SJCRH30 (cell line): ENCODE results near the gene DEDD2. TPM values are rescaled to one million over a fixed set of nuclear protein-coding genes. Genes with fewer than 3 reads are reported as not detected.
A peak's percentile ranks its signal among the peaks of the same experiment; 100 is the strongest.
"Not testable (repeated sequence)": the region's sequence is repeated elsewhere in the genome, so short reads cannot be mapped to it uniquely, and the experiment has no call there.

Source experiments
- DNase-seq, 2 experiments: peaks; one replicate each; pipeline ENCODE4 v3.0.0-alpha.2; 2015 to 2020
- H3K27ac ChIP-seq: fragments of 250-450 bp; sonication (Bioruptor Pico); 2 replicates; pipeline ENCODE4 v1.5.1; 2020; ENCODE audit warnings: mild to moderate bottlenecking, moderate library complexity
- H3K27me3 ChIP-seq: fragments of 250-450 bp; sonication (Bioruptor Pico); 2 replicates; pipeline ENCODE4 v1.5.1; 2020; ENCODE audit warnings: mild to moderate bottlenecking, moderate library complexity
- H3K36me3 ChIP-seq: fragments of 250-450 bp; sonication (Bioruptor Pico); 2 replicates; pipeline ENCODE4 v1.5.1; 2020; ENCODE audit warnings: mild to moderate bottlenecking, moderate library complexity
- H3K4me1 ChIP-seq: fragments of 250-450 bp; sonication (Bioruptor Pico); 2 replicates; pipeline ENCODE4 v1.5.1; 2020; ENCODE audit warnings: mild to moderate bottlenecking, moderate library complexity
- H3K4me3 ChIP-seq: fragments of 250-450 bp; sonication (Bioruptor Pico); 2 replicates; pipeline ENCODE4 v1.5.1; 2020; ENCODE audit warnings: mild to moderate bottlenecking, moderate library complexity
- H3K9me3 ChIP-seq: fragments of 250-450 bp; sonication (Bioruptor Pico); replicated peaks from 2 replicates; pipeline ENCODE4 v1.5.1; 2020; ENCODE audit warnings: mild to moderate bottlenecking, moderate library complexity
- total RNA-seq: library from RNA; depleted of rRNA; stranded (reverse); fragments of >200 nt; shearing (Covaris generic); gene quantifications from 2 replicates; pipeline ENCODE4 v1.2.3, GENCODE V29; 2014; rRNA removed

The DEDD2 gene, protein sequence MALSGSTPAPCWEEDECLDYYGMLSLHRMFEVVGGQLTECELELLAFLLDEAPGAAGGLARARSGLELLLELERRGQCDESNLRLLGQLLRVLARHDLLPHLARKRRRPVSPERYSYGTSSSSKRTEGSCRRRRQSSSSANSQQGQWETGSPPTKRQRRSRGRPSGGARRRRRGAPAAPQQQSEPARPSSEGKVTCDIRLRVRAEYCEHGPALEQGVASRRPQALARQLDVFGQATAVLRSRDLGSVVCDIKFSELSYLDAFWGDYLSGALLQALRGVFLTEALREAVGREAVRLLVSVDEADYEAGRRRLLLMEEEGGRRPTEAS
- 16.2 and 18.0 TPM in 2 replicates for total RNA-seq

DNA sequence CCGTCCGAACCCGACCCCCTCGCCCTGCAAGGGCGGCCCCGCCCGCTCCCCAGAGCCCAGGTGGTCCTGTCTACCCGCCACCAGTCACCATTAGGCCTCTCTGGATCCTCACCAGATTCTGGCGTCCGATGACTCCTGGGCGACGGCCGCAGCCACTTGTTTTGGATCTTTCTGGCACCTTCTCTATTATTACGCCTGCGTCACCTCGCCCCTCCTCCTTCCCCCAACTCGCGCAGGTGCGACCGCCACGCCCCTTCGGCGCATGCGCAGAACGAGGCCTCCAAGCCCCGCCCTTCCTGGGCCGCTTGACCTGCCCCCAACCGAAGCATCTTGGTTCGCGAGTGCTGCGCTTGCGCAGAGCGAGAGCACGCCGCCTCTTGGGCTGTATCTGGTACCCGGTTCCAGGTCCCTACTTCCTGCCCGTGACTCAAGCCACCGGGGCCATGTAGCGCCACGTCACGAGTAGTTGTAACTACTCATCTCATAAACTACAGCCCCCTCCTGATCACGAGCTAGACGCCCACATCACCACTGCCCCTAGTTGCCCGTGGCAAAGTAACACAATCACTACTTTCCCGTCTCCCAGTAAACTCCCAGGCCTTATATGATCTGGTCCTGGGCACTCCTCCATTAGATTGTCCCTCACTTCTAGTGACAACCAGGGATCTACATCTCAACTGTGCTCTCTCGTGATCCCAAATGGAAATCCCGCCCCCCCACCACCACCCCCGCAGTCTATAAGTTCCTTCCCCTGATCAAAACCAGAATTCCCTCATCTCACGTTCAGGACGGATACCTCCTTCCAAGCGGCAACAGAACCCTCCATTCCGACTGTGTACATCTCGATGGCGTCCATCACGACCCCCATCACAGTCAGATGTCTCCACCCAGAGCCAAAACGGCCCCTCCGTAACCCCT, at the start of gene DEDD2:
Gene DEDD2, minus strand, starts transcription at position 158 of the 918 bp plus-strand sequence. CDS start 670 bp downstream, outside the sequence.
- Histone ChIP-seq H3K36me3 (0 out of 2 replicates have a peak, but pooled peaks cover 2% of the 10 kb centered on the region), H3K27me3 (no peaks in the 10 kb centered on the region), H3K4me1 (peaks cover 3% of the 10 kb centered on the region; the same call in 1 of the 2 replicates), H3K9me3 (no peaks in the 10 kb centered on the region), H3K4me3 (peak within 1 kb of the TSS; percentile 64), H3K27ac (peak within 1 kb of the TSS; percentile 28; the same call in 1 of the 2 replicates)
- DNase-seq: peak; percentile 95 to 96

DNA sequence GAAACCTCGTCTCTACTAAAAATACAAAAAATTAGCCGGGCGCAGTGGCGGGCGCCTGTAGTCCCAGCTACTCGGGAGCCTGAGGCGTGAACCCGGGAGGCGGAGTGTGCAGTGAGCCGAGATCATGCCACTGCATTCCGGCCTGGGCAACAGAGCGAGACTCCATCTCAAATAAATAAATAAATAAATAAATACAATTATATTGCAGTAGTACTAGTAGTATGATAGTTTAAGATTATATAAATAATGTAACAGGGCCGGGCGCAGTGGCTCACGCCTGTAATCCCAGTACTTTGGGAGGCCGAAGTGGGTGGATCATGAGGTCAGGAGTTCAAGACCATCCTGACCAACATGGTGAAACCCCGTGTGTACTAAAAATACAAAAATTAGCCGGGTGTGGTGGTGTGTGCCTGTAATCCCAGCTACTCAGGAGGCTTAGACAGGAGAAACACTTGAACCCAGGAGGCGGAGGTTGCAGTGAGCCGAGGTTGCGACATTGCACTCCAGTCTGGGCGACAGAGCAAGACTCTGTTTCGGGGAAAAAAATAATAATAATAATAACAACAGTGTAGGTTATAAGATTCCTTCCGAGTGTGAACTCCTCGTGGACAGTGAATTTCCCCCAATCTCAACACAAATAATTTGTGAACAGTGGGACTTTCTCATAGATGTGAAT, 49.6 kb upstream of the DEDD2 start:
- not testable (repeated sequence) for H3K27ac ChIP-seq, H3K4me1 ChIP-seq, H3K27me3 ChIP-seq, H3K36me3 ChIP-seq, H3K4me3 ChIP-seq, H3K9me3 ChIP-seq, DNase-seq

DNA sequence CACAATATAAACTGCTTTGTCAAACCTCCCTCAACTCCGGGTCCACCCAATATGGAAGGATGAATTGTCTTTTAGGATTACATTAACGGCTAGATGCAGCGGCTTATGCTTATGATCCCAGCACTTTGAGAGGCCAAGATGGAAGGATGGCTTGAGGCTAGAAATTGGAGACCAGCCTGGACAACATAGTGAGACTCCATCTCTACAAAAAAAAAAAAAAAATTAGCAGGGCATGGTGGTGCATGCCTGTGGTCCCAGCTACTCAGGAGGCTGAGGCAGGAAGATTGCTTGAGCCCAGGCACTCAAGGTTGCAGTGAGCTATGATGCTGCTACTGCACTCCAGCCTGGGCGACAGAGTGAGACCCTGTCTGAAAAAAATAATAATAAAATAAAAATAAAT, 48.6 kb upstream of the DEDD2 start:
- H3K36me3 ChIP-seq, H3K4me1 ChIP-seq, H3K9me3 ChIP-seq, H3K27me3 ChIP-seq, DNase-seq, H3K4me3 ChIP-seq, H3K27ac ChIP-seq: not testable (repeated sequence)

DNA sequence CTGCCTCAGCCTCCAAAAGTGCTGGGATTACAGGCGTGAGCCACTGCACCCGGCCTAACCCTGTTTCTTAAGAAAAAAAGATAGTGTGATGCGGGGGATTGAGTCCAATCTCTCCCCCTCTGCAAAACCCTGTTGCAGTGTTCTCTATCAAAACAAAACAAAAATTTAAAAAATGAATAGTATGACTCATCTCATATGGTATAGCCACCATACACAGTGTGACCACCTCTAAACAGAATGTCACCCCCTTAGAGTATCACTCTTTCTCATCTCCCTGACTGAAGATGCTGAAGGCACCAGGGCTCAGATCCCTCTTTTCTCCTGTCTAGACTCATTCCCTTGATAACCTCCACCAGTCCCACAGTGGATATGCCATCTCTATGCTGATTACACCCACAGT, 44.3 kb upstream of the DEDD2 start:
- Histone ChIP-seq H3K36me3 (no peaks in the 10 kb centered on the region), H3K4me1 (peaks cover under 1% of the 10 kb centered on the region; the same call in 1 of the 2 replicates), H3K9me3 (no peaks in the 10 kb centered on the region), H3K27ac (no peak overlapping the region), H3K4me3 (no peak overlapping the region), H3K27me3 (no peaks in the 10 kb centered on the region)
- DNase-seq: no peak

DNA sequence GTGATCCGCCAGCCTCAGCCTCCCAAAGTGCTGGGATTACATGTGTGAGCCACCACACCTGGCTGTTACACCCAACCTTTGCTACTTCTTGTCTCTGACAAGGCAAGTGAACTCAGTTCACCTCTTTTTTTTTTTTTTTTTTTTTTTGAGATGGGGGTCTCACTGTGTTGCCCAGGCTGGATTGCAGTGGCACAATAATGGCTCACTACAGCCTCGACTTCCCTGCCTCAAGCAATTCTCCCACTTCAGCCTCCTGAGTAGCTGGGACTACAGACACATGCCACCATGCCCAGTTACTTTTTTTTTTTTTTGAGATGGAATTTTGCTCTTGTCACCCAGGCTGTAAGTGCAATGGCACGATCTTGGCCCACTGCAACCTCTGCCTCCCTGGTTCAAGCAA, 40.4 kb upstream of the DEDD2 start:
- not testable (repeated sequence) for H3K4me3 ChIP-seq, H3K4me1 ChIP-seq, H3K36me3 ChIP-seq, H3K9me3 ChIP-seq, H3K27me3 ChIP-seq, H3K27ac ChIP-seq, DNase-seq

DNA sequence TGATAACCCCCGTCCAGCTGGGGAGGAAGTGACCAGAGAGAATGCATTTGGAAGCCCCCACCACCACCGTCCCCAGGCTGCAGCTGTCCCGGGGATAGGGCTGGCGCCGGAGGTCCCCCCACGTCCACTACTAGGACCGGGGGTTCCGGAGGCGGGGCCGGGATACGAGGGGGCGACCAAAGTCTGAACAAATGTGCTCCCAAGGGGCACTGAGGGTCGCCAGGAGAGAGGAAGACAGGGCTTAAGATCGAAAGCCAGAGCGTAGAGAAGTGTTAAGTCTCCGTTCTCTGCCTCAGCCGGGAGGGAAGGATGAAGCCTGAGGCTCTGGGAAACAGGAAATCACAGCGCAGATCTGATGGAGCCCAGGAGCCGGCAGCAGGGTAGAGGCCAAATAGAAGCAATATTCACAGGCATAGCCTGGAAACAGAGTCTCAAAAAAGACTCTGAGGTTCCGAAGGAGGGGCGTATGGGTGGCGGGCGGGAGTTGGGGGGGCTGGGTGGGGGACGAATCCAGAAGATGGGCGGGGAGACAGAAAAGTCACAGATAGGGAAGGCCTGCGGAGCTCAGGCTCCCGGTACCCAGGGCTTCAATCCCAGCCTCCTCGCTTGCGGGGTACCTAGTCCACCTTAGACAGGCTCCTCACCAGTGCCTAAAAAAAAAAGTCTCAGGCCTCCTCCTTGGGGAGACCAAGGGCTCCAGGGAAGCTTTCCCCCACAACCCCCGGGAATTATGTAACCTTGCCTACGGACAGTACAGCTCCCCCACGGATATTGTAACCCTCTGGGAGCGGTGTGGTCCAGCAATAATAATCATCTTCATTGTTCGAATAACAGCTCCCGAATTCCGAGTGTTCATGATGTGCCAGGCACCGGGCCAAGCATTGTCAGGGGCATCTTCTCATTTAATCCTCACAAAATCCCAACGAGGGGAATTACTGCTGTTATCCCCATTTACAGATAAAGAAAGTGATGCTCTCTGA, 38.6 kb upstream of the DEDD2 start:
- H3K27me3 ChIP-seq: no peaks in the 10 kb centered on the region
- no peaks in the 10 kb centered on the region for H3K36me3 ChIP-seq
- H3K4me3 ChIP-seq: peak overlapping the region; percentile 81
- H3K9me3 ChIP-seq: no peaks in the 10 kb centered on the region
- peaks cover 6% of the 10 kb centered on the region; the same call in 1 of the 2 replicates for H3K4me1 ChIP-seq
- peak overlapping the region; percentile 71 for H3K27ac ChIP-seq
- peak; percentile 66 to 79 for DNase-seq

DNA sequence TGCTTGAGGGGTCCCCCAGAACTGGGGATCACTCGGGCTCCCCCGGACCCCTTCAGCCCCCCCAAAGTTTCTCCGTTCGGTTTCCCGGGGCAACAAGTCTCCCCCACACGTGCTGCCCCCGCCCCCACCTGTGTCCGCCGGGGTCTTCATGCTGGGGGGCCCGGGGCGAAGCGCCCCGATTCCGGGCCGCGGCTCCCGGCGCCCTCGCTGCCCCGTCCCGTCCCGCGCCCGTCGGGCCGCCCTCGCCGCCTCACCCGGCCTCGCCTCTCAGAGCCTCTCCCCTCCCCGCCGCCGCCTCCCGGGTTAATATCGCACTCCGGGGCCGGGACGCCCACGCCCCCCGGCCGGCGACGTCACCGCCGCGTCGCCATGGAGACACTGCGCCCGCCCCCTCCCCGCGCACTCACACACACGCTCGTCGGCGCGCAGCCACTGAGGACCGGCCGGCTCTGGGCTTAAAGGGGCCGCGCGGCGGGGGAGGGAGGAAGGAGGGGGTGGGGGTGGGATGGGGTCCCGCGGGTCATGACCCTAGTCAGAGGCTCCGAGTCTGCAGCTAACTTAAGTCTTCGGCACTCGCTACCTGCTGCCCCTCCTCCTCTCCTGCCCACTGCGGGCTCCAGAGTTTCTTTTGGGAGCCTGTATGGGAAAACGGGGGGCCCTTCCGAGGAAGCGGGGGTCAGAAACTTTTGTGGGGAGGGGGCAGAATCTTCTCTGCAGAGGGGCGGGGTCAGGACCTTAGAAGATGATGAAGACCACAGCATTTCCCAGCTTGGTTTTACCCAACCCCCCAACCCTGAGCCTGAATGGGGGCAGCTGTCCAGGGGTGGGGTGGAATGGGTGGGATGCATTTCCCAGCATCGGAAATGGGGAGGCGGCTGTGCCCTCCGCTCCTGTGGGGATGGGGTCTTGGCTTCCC, 37.6 kb upstream of the DEDD2 start, which contains the start of gene ERF:
Gene ERF, minus strand, starts transcription at position 279 of the 916 bp plus-strand sequence. Its CDS starts 129 bp downstream, at position 150.
- H3K9me3 ChIP-seq: no peaks in the 10 kb centered on the region
- peak within 1 kb of the TSS; percentile 81 for H3K4me3 ChIP-seq
- H3K27me3 ChIP-seq: no peaks in the 10 kb centered on the region
- H3K4me1 ChIP-seq: peaks cover 6% of the 10 kb centered on the region; the same call in 1 of the 2 replicates
- H3K27ac ChIP-seq: peak within 1 kb of the TSS; percentile 71
- DNase-seq: peak; percentile 89 to 91
- H3K36me3 ChIP-seq: peaks cover 1% of the 10 kb centered on the region; the same call in 1 of the 2 replicates

DNA sequence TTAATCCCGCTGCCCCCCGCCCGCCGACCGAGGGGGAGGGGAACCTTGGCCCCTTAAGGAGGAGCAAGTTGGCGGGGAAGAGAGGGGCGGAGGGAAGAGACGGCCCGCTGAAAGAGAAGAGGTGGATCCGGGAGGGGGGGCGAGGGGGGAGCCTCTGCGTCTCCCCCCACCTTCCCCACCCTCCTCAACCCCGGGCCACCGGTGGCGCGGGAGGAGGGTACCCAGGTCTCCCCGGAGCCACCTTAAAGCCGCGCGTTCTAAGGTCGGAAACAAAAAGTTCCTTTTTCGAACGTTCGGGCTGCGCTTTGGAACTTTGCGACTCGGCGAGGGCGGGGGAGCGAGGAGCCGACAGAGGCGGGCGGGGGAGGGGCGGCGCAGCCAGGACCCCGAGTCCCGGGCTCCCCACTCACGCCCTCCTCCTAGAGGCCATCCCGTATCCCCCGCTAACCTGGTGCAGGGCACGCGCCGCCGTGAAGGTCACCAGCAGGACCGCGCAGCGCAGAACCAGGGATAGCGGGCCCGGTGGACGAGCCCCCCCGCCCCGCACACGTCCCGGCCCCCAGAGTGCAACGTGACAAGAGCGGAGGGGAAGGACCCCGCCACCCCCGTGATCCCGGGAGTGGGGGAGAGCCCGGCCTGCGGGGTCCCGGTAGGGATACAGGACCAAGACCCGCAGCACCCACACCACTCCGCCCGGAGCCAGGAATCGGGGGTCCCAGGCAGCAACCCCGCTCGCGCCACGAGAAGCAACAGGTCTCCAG, 36.8 kb upstream of the DEDD2 start:
- Histone ChIP-seq H3K9me3 (no peaks in the 10 kb centered on the region), H3K4me3 (peak overlapping the region; percentile 81), H3K27me3 (no peaks in the 10 kb centered on the region), H3K36me3 (peaks cover 6% of the 10 kb centered on the region), H3K4me1 (peaks cover 6% of the 10 kb centered on the region; the same call in 1 of the 2 replicates), H3K27ac (peak overlapping the region; percentile 62)
- peak; percentile 66 to 72 for DNase-seq

DNA sequence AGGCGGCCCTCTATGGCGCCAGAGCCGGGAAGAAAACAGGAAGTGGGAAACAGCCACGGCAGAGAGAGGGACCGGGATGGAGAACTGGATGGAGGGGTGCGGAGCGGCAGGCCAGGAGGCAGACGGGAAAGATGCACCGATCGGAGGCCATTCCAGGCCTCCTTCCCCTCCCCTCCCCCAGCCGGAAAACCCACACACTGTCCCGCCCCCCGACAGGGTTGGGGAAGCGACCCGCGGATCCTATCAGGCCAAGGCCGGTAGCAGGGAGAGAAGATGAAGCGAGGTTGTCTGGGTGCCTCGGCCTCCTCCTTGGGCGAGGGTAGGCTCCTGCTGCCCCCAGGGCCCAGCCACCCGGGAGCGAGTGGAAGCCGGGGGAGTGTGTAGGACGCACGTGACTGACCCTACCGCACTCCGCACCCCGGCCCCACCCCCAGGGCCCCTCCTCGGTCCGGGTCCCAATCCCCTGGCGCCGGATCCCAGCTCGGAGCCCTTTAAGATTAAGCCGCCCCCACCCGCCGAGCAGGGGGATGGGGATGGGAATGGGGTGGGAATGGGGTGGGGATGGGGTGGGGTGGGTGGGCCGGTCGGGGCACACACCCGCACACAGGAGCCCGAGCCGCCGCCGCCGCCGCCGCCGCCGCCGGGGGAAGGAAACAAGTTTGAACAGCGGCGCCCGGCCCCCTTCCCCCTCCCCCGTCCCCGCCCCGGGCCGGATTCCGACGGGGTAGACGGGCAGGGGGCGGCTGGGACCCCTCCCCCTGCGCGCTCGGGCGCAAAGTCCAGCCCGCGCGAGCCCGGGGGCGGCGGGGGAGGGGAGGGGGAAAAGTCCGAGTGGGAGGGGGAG, 36.0 kb upstream of the DEDD2 start:
- peak overlapping the region; percentile 62 for H3K27ac ChIP-seq
- peak; percentile 64 to 68 for DNase-seq
- H3K4me1 ChIP-seq: peaks cover 6% of the 10 kb centered on the region; the same call in 1 of the 2 replicates
- H3K9me3 ChIP-seq: no peaks in the 10 kb centered on the region
- peak overlapping the region; percentile 81 for H3K4me3 ChIP-seq
- H3K27me3 ChIP-seq: no peaks in the 10 kb centered on the region
- H3K36me3 ChIP-seq: peaks cover 6% of the 10 kb centered on the region

DNA sequence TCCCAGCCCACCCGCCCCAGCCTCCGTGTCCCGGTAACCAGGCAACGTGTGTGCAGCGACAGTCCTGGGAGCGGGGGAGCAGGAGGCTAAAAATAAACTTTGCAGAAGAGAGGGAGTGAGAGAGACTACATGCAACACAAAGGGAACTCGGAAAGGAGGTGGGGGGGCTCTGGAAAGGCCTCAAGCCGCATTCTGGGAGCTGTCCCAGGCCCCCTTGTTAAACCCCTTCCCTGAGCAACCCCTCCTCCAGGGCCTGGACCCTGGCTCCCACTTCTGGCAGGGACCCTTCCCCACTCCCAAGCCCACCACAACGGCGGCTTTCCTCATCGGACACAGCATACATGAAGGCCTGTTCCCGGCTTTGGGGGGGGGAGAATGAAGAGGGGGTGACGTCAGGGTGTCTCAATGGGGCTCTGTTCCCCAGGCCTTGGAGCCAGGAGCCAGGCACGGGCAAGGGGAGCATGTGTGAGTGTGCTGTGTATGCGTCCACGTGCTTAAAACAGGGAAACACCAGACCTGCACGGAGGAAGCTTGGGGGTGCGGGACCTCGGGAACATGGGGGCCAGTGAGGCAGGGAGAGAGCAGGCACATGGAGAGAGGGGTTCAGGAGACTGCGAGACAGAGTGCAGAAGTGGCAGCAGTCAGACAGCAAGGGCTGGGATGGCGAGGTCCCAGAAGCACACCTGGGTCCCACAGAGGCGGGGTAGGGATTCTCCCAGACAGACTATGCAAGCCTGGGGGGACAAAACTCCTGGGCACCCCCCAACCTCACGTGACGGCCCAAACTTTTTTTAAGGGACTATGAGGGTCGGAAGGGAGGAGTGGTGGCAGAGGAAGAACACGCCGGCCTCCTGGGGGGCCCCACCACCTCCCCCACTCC, 35.1 kb upstream of the DEDD2 start:
- Histone ChIP-seq H3K4me1 (peaks cover 6% of the 10 kb centered on the region; the same call in 1 of the 2 replicates), H3K4me3 (peak overlapping the region; percentile 81), H3K9me3 (no peaks in the 10 kb centered on the region), H3K36me3 (peaks cover 6% of the 10 kb centered on the region), H3K27me3 (no peaks in the 10 kb centered on the region), H3K27ac (peak overlapping the region; percentile 34)
- peak; percentile 30 to 40 for DNase-seq
